GM18909 (cell line): ENCODE results near the gene PPP1R1A.

Source experiments
- ATAC-seq: cut with Tn5 transposase; IDR thresholded peaks from one replicate; pipeline ENCODE4 v1.9.1; 2021; ENCODE audit warnings: mild to moderate bottlenecking; ENCODE audit not compliant: unreplicated experiment, poor library complexity

Gene PPP1R1A

DNA sequence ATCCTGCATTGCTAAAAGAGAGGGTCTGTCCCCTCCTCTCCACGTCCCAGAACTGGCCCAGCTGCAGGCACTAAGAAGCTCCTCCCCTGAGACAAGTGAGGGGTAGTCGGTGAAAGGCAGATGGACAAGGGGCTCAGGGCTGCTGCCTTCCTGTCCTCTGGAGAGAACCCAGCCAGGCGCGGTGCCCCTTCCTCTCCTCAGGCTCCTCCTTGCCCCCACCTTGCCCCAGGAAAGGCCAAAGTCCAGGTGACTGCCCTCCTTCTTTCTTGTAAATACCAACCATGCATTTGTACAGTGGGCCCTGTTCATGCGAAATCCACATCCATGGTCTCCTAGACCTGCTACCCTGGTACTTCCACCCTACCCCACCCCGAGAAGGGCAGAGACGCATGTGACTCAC lies 9.7 kb downstream of the PPP1R1A start:
- ATAC-seq, result no peak

DNA sequence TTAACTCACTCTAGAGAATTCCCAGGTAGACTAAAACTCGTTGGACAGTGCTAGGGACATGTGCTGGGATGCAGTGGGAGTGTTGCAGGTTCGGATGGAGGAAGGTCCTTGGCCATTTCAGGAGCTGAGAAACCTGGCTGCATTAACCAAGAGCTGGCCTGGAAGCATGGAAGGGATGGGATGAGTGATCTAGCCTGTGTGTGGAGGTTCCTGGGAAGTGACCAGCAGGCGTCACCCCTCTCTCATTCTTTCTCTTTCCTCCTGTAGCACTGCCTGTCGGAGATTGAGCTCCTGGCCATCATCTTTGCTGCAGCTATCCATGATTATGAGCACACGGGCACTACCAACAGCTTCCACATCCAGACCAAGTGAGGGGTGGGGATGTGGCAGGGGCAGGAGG lies 15.6 kb downstream of the PPP1R1A start:
- ATAC-seq, result no peak

DNA sequence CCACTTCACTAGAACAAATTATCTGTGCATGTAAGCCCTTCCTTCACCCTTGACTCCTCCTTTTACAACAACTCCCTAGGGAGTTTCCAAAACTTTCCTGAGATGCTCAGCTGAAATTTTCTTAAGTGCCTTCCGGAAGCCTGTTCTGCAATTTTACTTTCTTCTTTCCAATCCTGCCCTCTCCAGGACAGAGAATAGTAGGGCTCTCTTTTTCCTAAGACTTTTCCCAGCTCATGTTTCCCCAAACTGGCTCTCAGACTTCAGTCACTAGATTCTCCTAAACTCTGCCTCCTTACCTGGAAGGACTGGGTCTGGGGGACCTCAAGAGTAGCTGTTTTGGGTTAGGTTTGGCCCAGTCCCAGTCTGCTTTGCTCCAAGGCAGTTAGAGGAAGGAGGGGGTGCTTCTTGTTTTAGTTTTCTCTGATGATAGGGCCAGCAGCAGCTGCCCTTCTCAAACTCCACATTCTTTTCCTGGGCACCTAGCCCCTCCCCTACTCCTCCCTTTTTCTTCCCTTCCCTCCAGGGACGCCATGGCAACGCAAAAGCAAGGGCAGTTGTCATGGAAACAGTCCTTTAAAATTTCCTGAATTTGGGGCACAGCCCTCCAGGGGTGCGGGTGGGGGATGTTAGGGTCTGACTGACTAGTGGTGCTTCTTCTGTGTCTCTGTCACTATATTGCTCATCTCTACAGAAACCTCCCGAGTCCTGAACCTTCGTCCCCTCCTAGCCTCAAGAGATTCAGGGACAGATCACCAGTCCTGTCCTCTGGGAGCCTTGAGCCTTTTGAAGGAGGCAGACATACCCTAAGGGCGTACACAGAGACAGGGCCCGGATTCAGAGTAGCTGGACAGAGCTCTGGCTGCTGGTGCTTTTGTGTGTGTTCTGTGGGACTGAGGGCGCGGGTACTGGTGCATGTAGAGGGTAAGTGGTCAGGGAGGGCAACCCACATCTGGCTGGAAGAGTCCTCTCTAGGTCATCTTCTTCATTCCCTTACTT lies 17.0 kb downstream of the PPP1R1A start:
- no peak for ATAC-seq

DNA sequence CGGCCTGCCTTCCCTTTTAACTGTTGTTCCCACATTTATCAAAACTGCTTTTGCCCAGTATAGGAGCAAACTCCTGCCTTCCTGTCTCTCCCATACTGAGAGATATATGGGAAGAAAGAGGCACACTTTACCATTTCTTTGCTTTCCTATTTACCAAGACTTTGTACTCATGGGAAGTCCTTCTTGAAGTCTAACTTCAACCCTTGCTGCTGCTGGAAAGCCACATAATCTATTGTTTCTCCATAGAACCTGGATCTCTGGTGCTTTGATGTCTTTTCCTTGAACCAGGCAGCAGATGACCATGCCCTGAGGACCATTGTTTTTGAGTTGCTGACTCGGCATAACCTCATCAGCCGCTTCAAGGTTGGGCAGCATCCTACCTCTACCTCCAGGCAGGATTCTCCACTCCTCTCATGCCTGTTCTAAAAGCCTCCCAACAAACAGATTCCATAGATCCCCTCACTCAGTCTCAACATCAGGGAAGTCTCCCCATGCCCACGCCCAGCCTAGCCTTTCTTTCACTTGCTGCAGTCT lies 18.4 kb downstream of the PPP1R1A start:
- ATAC-seq, result no peak

DNA sequence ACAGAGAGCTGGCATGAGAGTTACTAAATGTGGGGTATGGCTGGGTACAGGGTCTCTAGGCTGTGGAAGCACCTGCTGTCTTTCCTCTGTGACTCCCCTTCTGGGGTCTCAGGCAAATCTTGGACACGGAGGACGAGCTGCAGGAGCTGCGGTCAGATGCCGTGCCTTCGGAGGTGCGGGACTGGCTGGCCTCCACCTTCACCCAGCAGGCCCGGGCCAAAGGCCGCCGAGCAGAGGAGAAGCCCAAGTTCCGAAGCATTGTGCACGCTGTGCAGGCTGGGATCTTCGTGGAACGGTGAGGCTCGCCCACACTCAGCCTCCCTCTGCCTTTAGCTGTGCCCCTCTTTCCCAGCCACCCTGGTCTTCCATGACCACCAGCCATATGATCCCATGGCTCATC lies 19.4 kb downstream of the PPP1R1A start:
- no peak for ATAC-seq

DNA sequence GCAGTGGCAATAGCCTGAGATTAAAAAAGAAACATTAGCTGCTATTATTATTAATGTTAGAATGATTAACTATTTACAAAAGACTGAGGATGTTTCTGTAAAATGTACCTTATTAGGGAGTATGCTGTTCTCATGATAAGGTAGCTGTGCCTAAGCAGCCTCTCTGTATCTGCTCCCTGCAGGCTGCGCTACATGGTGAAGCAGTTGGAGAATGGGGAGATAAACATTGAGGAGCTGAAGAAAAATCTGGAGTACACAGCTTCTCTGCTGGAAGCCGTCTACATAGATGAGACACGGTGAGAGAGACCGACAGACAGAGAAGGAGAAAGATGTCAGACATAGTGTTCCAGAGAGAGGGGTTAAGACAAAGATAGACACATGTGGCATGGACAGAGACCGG lies 21.7 kb downstream of the PPP1R1A start:
- ATAC-seq, result no peak

DNA sequence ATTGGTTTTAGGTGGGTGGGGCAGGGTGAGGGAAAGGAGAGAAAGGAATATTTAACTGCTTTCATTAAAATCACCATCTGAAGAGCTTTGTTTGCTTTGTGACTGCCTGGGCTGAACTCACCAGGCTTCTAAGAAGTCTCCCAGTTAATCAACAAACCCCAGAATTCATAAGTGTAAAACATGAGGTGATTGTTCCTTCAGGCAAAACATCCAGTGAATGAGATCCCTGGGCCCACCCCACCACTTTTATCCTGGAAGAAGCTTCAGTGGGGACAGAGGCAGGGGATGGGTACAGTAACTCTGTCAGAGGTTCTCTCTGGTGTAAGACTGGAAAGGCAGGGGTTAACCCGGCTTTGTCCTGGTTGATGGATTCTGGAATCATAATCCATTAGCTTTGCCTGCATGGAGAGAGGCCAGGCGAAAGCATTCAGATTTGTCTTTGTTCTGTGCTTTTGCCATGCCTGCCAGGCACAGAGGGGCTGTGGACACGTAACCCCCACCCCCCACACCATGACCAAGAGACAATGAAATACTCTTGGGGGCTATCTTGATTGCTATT lies 22.4 kb downstream of the PPP1R1A start:
- ATAC-seq, result no peak

DNA sequence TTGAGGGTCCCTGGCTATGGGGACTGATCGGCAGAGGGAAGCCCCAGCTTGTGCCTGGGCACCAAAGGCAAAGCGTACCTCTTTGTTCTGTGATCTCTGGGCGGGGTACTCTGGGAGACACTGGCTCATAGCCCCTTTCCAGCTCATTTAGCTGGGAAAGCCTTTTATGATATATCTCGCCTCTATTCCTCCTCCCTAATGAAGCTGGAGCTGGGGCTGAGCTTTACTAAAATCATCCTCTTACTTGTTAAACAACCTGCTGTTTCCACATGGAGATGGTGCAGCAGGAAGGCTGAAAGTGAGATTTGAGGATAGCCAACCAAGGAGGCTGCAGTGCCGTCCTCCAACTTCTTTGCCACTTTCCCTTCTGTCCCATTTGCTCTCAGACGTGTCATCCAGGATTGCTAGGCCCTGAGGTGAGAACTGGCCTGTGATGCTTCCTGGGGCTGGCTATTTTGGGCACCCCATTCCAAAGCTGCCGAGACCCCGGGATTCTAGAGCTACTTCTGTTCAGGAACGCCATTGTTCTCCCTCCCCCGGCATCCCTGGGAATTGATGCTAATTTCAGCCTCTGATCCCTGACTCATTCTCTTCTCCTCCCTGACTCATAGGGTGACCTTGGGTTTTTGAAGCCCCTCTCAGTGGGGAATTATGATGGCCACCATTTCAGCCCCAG lies 23.0 kb downstream of the PPP1R1A start:
- ATAC-seq, result no peak

DNA sequence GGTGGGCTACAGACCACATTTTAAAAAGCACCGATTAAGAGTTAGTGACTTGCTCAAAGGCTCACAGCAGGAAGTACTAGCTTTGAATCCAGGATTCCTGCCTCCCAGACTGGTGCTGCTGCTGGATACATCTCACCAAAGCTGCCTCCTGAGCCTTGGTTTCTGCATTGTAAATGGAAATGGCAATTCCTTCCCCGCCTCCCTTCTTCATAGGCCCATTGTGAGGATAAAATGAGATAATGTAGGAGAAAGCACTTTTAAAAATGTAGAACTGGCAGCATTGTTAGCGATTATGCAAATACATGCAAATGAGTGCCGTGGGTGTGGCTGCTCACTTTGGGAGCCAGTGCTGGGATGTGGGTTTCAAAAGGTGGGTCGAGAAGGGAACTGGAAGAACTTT lies 23.7 kb downstream of the PPP1R1A start:
- ATAC-seq, result no peak

DNA sequence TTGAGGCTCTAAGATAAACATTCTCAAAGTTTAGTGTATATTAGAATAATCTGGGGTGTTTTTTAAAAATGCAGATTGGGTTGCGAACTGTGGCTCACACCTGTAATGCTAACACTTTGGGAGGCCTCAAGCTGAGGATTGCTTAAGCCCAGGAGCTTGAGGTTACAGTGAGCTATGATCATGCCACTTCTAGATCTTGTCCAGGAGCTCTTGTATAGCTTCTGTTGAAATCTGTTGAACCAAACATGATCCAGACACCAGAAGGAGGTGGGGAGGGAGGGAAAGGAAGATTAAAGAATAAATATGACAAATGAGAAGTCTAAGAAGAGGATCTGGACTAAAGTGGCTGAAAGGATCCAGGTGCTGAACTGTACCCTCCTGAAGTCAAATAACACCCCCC lies 24.7 kb downstream of the PPP1R1A start:
- ATAC-seq, result no peak

DNA sequence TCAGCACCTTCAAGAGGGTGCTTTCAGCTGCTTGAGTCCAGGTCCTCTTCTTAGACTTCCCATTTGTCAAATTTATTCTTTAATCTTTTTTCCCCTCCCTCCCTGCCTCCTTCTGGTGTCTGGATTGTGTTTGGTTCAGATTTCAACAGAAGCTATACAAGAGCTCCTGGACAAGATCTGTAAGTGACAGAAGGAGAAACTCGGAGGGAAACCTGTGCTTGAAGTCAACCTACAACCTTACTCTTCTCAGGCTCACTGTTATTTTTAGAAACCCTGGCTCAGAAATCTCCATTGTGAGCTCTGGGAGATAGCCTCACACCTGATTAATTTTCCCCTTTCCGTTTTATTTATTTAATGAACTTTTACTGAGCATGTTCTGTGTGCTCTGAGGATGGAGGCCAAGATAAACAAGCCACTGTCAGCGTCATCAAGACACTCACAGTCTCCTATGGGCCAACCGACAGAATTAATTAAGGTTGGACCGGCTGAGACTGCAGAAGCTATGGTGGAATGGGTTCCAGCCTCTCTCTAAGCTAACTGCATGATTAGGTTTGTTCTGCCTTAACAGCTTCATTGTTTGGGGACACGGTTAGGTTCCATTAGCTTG lies 25.6 kb downstream of the PPP1R1A start:
- ATAC-seq, result no peak

DNA sequence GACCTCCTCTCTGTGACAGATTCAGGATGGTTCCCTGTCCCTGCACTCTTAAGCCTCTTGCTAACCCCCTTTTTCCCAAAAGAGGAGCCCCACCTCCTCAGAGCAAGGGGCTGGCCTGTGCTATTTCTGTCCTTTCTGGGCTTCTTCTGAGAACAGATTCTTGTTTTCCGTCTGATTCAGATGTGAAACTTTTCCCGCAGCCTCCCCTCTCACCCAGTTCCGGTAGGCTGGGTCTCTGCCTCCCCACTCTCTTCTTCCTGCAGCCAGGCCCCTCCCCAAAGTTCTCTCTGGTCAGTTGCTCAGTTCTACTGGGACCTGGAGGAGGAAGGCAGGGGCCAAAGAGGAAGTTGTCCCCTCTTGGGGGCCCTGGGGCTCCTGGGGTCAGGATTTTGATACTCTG lies 27.3 kb downstream of the PPP1R1A start:
- no peak for ATAC-seq

DNA sequence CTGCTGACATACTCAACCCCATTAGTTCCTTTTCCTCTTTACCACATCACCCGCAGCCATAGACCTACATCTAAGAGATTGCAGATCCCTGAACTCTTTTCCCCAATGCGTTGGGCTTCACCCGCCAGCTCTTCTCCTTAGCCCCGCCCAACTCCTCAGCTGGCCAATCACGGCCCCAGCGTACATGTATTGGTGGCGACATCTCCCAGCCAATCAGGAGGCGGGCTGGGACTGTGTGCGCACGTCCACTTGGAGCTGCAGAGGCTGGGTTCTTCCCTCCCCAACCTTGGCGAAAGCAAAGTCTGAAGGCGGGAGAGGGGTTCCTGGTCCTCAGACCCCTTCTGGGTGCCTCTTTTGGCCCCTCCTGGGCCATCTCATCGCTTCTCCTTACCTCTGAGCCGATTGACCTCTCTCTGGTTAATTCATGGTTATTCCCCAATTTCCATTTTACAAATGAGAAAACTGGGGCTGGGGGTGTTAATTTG lies 28.0 kb downstream of the PPP1R1A start:
- ATAC-seq, result peak; percentile 100

DNA sequence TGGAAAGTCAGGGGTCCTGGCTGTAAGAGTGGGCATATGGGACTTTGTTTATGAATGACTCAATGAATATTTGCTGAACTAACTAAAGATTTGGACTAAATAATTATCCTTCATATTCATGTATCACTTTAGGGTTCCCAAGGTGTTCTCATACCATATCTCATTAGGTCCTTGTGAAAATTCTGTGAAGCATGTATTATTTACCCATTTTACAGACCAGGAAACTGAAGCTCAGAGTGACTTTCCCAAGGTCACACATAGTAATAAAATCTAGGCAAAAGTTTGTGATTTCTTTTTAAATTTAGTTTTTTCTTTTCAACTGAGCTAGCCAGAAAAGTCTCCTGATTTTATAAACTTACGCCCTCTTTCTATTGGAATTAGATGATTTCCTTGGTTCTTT lies 29.7 kb downstream of the PPP1R1A start:
- ATAC-seq, result no peak

DNA sequence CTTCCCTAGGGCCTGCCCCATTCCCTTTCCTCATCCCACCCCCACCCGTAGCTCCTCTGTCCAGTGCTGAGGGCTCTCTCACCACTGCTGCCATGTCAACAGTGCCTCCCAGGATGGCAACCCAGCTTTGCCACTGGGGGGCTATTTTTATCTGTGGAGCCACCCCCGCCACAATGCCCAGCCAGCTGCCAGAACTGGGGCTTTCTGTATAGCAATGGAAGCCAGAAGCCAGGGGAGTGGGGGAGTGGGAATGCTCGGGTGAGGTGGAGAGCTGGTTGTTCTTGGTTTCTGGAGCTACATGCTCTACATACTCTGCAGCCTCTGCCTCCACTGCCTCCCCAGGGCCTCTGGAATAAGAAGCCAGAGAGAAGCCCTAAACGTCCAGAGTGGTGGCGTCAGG lies 30.1 kb downstream of the PPP1R1A start:
- no peak for ATAC-seq

DNA sequence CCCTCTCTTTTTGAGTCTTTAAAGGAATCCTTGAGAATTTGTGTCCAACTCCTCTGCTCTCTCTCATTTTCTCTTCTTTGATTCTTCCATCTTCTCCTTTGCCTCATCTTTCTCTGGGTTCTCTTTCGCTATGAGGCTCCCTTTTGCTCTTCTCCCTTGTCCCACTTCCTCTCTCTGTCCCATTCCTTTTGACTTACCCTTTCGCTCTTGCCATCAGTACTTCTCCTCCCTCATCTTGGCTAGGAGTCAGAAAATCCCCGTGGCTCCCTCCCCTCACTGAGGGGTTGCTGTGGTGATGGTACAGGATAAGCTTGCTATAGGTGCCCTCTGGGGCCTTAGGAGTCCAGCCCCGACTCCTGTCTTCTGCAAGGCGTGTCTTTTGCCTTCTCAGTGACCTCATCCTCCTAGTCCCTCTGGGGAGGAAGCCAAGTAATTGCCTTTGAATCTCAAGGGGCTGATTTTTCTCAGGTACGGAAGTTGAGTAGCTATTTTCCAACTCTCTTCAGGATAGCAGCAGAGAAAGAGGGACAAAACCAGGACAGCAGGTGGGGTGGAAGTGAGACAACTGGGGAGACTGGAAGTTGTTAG lies 32.7 kb downstream of the PPP1R1A start:
- no peak for ATAC-seq

DNA sequence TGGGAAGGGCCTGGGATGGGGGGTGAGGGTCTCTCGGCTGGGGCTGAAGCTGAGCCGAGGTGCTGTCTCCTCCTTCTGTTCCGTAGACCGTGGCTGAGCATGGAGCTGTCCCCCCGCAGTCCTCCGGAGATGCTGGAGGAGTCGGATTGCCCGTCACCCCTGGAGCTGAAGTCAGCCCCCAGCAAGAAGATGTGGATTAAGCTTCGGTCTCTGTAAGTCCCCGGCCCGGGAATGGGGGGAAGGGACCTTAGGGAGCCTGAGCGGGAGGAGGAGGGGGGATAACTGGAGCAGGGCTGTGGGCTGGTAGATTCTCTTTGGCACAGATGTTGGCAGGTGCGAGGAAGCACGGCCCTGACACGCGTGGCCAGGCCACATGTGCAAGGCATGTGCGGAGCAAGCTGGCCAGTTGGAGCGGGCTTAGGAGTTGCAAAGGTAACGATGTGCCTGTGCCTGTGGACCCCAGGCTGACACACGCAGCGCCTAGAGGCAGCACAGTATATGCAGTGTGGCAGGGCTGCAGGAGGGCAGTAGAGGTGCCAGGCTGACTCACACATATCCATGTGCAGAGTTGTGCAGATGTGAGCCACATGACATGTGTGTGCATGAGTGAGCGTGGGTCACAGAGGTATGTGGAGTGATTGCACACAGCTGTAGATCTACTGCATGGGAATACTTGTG lies 38.5 kb downstream of the PPP1R1A start:
- peak; percentile 37 for ATAC-seq

DNA sequence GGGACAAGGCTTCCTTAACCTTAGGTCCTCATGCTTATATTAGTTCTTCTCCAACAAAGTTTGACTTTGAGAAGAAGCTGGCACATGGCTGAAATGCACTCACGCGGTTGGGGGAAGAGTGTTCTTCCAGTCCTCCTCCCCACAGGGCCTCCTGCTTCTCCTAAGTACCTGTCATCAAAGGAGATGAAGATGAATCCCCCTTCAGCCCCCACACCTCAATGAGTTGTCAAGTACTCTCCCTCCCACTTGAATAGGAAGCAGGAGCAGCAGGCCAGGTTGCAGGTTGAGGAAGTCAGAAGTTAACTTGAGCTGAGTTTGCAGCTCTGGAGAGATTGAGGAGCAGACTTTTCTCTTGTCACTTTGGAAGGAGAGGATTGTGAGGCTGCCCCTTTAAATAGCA lies 41.9 kb downstream of the PPP1R1A start:
- ATAC-seq, result no peak

DNA sequence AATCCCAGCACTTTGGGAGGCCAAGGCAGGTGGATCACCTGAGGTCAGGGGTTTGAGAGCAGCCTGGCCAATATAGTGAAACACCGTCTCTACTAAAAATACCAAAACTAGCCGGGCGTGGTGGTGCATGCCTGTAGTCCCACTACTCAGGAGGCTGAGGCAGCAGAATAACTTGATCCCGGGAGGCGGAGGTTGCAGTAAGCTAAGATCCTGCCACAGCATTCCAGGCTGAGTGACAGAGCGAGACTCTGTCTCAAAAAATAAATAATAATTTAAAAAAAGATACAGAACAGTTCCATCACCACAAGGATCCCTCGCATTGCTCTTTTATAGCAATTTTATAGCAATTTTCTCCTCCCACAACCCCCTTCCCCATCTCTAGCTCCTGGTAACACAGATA lies 43.7 kb downstream of the PPP1R1A start:
- no peak for ATAC-seq

DNA sequence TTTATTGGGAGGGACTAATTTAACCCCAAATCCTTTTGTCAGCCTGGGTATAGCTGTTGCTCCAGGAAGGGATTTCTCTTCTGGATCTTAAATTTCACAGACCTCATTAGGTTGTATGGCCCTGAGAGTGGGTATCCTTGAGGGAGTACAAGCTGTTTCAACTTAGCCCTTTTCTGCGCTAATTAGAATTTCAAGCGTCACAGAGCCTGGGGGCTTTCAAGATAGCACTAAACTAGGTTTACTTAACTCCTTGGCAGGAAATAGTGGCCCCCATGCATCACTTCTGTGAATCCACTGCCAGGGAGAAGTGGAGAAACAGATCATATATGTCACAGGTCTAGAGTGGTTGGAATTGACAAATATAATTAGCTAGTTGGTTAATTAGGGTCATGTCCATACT lies 44.9 kb downstream of the PPP1R1A start:
- no peak for ATAC-seq
